ENCODE results near the gene SLC12A8. TPM values are rescaled to one million over a fixed set of nuclear protein-coding genes. Genes with fewer than 3 reads are reported as not detected.

The SLC12A8 gene
- total and polyA plus RNA-seq, 10 of the 15 experiments (the other 5 are each of a cell fraction or from before 2014, with no cell fraction given) = 2.5 to 71.6 (median 50.1) TPM

DNA sequence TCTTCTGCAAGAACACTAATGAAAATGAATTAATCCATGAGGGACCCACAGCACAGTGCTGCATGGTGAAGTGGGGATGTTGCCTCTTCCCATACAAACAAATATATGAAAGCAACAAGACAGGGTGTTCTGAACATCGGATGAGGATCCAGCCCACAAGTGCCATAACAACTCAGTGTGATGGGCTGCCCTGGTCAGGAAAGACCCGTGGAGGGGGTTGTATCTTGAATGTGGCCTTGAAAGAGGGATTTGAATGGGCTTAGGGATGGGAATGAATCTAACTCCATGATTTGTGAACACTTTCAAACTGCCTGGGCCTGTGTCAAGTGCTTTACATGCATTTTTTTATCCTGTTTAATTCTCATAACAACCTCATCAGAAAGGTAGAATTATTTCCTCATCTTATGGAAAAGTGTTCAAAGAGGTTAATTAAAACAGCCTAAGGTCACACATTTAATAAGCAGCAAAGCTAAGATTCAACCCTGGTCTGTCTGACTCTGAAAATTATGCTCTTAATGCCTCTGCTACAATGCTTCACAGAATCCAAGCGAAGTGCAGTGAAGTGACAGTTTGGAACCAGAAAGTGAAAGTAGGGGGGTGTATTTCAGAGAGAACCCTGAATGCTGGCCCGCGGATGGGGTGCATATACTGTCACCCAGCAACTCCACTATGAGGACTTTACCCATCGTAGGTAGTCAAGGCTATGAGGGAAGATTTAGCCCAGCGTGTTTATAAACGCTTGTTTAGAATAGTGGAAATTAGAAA is 91.1 kb downstream of the SLC12A8 start (continued):
- no peak for TF ChIP-seq JUNB (IDR thresholded peaks at IDR 0.05)
- TF ChIP-seq, protein P1, sequence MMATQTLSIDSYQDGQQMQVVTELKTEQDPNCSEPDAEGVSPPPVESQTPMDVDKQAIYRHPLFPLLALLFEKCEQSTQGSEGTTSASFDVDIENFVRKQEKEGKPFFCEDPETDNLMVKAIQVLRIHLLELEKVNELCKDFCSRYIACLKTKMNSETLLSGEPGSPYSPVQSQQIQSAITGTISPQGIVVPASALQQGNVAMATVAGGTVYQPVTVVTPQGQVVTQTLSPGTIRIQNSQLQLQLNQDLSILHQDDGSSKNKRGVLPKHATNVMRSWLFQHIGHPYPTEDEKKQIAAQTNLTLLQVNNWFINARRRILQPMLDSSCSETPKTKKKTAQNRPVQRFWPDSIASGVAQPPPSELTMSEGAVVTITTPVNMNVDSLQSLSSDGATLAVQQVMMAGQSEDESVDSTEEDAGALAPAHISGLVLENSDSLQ (IDR thresholded peaks at IDR 0.05) = peak; percentile 42; the same call in 1 of the 2 replicates
- TF ChIP-seq, protein P2, sequence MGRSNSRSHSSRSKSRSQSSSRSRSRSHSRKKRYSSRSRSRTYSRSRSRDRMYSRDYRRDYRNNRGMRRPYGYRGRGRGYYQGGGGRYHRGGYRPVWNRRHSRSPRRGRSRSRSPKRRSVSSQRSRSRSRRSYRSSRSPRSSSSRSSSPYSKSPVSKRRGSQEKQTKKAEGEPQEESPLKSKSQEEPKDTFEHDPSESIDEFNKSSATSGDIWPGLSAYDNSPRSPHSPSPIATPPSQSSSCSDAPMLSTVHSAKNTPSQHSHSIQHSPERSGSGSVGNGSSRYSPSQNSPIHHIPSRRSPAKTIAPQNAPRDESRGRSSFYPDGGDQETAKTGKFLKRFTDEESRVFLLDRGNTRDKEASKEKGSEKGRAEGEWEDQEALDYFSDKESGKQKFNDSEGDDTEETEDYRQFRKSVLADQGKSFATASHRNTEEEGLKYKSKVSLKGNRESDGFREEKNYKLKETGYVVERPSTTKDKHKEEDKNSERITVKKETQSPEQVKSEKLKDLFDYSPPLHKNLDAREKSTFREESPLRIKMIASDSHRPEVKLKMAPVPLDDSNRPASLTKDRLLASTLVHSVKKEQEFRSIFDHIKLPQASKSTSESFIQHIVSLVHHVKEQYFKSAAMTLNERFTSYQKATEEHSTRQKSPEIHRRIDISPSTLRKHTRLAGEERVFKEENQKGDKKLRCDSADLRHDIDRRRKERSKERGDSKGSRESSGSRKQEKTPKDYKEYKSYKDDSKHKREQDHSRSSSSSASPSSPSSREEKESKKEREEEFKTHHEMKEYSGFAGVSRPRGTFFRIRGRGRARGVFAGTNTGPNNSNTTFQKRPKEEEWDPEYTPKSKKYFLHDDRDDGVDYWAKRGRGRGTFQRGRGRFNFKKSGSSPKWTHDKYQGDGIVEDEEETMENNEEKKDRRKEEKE (IDR thresholded peaks at IDR 0.05) = no peak
- TF ChIP-seq, protein P3, sequence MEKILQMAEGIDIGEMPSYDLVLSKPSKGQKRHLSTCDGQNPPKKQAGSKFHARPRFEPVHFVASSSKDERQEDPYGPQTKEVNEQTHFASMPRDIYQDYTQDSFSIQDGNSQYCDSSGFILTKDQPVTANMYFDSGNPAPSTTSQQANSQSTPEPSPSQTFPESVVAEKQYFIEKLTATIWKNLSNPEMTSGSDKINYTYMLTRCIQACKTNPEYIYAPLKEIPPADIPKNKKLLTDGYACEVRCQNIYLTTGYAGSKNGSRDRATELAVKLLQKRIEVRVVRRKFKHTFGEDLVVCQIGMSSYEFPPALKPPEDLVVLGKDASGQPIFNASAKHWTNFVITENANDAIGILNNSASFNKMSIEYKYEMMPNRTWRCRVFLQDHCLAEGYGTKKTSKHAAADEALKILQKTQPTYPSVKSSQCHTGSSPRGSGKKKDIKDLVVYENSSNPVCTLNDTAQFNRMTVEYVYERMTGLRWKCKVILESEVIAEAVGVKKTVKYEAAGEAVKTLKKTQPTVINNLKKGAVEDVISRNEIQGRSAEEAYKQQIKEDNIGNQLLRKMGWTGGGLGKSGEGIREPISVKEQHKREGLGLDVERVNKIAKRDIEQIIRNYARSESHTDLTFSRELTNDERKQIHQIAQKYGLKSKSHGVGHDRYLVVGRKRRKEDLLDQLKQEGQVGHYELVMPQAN (conservative IDR thresholded peaks at IDR 0.05) = no peak
- no peak for TF ChIP-seq CHD2 (IDR thresholded peaks at IDR 0.05; ENCODE audit: borderline replicate concordance, low read depth, low read length)
- 0 out of 2 replicates have a peak, but pooled peaks have one; percentile 29 for TF ChIP-seq CBX5 (IDR thresholded peaks at IDR 0.05; ENCODE audit: low read depth)
- 0 out of 2 replicates have a peak, but pooled peaks have one; percentile 10 for TF ChIP-seq IKZF1 (conservative IDR thresholded peaks at IDR 0.05)
- TF ChIP-seq GABPA (IDR thresholded peaks at IDR 0.05; ENCODE audit: low read depth) = no peak
- no peak for TF ChIP-seq TCF7 (IDR thresholded peaks at IDR 0.05; ENCODE audit: borderline replicate concordance)
- TF ChIP-seq NFIC (IDR thresholded peaks at IDR 0.05; ENCODE audit: low read depth, low read length) = peak; percentile 25; the same call in 1 of the 2 replicates
- no peak for TF ChIP-seq FOS (IDR thresholded peaks at IDR 0.05; ENCODE audit: borderline replicate concordance, extremely low read depth, insufficient read length)
- no peak for TF ChIP-seq SMARCA5 (IDR thresholded peaks at IDR 0.05)
- no peak for TF ChIP-seq ZNF207 (IDR thresholded peaks at IDR 0.05; ENCODE audit: borderline replicate concordance)
- TF ChIP-seq, protein P4, sequence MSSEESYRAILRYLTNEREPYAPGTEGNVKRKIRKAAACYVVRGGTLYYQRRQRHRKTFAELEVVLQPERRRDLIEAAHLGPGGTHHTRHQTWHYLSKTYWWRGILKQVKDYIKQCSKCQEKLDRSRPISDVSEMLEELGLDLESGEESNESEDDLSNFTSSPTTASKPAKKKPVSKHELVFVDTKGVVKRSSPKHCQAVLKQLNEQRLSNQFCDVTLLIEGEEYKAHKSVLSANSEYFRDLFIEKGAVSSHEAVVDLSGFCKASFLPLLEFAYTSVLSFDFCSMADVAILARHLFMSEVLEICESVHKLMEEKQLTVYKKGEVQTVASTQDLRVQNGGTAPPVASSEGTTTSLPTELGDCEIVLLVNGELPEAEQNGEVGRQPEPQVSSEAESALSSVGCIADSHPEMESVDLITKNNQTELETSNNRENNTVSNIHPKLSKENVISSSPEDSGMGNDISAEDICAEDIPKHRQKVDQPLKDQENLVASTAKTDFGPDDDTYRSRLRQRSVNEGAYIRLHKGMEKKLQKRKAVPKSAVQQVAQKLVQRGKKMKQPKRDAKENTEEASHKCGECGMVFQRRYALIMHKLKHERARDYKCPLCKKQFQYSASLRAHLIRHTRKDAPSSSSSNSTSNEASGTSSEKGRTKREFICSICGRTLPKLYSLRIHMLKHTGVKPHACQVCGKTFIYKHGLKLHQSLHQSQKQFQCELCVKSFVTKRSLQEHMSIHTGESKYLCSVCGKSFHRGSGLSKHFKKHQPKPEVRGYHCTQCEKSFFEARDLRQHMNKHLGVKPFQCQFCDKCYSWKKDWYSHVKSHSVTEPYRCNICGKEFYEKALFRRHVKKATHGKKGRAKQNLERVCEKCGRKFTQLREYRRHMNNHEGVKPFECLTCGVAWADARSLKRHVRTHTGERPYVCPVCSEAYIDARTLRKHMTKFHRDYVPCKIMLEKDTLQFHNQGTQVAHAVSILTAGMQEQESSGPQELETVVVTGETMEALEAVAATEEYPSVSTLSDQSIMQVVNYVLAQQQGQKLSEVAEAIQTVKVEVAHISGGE (CRISPR knock-in tag; IDR thresholded peaks at IDR 0.05) = no peak
